Lower leg skin (tissue), 4 donors: Measurements from ENCODE around the gene NUMA1. TPM values are rescaled to one million over a fixed set of nuclear protein-coding genes. Genes with fewer than 3 reads are reported as not detected.

ENCODE experiments used
- DNase-seq, 2 donors: peaks; one replicate each; pipeline ENCODE4 v3.0.0-alpha.2; 2019; ENCODE audit warnings: low spot score in 2 of 2
- H3K4me3 ChIP-seq: fragments of 200-600 bp; sonication (generic); 2 replicates; pipeline ENCODE4 v1.5.1; 2017; ENCODE audit warnings: mild to moderate bottlenecking, low read depth; ENCODE audit not compliant: poor library complexity, severe bottlenecking
- POLR2A ChIP-seq, 2 donors: fragments of 450-650 bp; IDR thresholded peaks; one replicate each; pipeline ENCODE4 v1.6.1; 2016 to 2017; ENCODE audit warnings: antibody characterized with exemption in 2 of 2, mild to moderate bottlenecking in 1 of 2, moderate library complexity in 1 of 2
- WGBS, 2 donors: methylation state at CpG; one replicate each; pipeline ENCODE4 v1.1.5; 2018; 5-methylcytosine and 5-hydroxymethylcytosine counted together
- intact Hi-C: fragments of 100-400 bp; cut with DNase I; formaldehyde crosslinking; loops from one replicate; pipeline ENCODE4 v1.15.0; 2023; ENCODE audit warnings: low total_unique reads
- total RNA-seq, 4 donors: library from RNA; depleted of rRNA; stranded (reverse); fragments of >200 nt; gene quantifications; one replicate each; pipeline ENCODE4 v1.1.0, GENCODE V29; 2016
- TF ChIP-seq, protein P1 (sequence below), 3 donors: fragments of 450-650 bp; IDR thresholded peaks; one replicate each; pipeline ENCODE4 v1.5.1; 2016; ENCODE audit warnings: antibody characterized with exemption in 3 of 3, mild to moderate bottlenecking in 3 of 3, moderate library complexity in 2 of 3

NUMA1 gene
- total RNA-seq, 4 donors from 2014 or later: 356 to 592 (median 409) TPM

DNA sequence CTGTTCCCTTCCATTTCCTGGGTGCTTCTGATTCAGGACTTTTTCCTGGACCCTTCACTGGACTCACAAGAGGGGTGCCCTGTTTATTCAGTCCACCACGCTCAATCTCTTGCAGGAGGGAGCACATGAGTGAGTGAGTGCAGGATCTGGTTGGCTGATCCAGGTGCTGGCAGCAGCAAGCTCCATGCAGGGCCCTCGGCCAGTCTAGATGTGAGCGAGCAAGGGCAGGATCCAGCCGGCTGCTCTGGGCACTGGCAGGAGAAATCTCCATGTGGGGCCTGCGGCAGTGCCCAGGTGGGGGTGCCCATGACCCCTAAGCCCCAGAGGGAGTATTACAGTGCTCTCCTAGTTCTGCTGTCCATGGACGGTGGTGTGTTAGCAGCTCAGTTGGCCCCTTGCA is 43.7 kb upstream of the NUMA1 start:
- 48 to 60% methylated on average over 6 of the region's 6 CpGs for WGBS, 2 donors
- no peak overlapping the region for H3K4me3 ChIP-seq
- DNase-seq: no peak
- TF ChIP-seq, protein P1, sequence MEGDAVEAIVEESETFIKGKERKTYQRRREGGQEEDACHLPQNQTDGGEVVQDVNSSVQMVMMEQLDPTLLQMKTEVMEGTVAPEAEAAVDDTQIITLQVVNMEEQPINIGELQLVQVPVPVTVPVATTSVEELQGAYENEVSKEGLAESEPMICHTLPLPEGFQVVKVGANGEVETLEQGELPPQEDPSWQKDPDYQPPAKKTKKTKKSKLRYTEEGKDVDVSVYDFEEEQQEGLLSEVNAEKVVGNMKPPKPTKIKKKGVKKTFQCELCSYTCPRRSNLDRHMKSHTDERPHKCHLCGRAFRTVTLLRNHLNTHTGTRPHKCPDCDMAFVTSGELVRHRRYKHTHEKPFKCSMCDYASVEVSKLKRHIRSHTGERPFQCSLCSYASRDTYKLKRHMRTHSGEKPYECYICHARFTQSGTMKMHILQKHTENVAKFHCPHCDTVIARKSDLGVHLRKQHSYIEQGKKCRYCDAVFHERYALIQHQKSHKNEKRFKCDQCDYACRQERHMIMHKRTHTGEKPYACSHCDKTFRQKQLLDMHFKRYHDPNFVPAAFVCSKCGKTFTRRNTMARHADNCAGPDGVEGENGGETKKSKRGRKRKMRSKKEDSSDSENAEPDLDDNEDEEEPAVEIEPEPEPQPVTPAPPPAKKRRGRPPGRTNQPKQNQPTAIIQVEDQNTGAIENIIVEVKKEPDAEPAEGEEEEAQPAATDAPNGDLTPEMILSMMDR (IDR thresholded peaks at IDR 0.05): no peak
- TF ChIP-seq POLR2A (IDR thresholded peaks at IDR 0.05): no peak
- intact Hi-C loops: no loop called here

DNA sequence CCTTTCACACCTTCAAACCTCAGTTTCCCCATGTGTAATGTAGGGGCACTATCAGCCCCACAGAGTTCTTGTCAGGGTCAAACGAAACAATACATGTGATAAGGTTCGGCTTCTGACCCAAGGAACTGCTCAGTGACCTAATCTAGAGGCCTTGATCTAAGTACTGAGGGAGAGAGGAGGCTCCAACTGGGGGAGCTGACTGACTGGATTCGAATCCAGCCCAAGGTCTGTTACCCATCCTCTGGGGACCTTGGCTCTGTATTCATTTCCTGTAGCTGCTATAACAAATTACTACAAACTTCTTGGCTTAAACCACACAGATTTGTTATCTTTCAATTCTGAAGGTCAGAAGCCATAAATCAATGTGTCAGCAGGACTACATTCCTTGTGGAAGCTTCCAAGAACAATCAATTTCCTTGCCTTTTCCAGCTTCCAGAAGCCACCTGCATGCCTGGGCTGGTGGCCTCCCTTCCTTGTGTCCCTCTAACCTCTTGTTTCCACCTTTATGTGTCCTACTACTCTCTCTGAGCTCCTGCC is 42.8 kb upstream of the NUMA1 start:
- no peak for TF ChIP-seq POLR2A (IDR thresholded peaks at IDR 0.05)
- TF ChIP-seq, protein P1 (IDR thresholded peaks at IDR 0.05): no peak
- 71 to 82% methylated on average over 3 of the region's 3 CpGs for WGBS, 2 donors
- intact Hi-C loops: no loop called here
- H3K4me3 ChIP-seq: no peak overlapping the region
- no peak for DNase-seq

DNA sequence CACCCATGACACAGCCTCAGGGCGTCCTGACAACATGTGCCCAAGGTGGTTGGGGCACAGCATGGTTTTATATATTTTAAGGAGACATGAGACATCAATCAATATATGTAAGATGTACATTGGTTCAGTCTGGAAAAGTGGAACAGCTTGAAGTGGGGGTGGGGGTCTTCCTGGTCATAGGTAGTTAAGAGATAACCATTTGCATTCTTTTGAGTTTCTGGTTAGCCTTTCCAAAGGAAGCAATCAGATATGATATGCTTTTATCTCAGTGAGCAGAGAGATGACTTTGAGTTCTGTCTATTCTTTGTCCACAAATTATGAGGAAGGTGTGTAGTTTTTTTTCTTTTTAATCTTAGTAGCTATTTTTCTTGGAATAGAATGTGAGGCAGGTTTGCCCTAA is 42.3 kb upstream of the NUMA1 start:
- 91 to 94% methylated on average over 1 of the region's 1 CpG for WGBS, 2 donors
- intact Hi-C loops: no loop called here
- no peak for TF ChIP-seq POLR2A (IDR thresholded peaks at IDR 0.05)
- TF ChIP-seq, protein P1 (IDR thresholded peaks at IDR 0.05): no peak

DNA sequence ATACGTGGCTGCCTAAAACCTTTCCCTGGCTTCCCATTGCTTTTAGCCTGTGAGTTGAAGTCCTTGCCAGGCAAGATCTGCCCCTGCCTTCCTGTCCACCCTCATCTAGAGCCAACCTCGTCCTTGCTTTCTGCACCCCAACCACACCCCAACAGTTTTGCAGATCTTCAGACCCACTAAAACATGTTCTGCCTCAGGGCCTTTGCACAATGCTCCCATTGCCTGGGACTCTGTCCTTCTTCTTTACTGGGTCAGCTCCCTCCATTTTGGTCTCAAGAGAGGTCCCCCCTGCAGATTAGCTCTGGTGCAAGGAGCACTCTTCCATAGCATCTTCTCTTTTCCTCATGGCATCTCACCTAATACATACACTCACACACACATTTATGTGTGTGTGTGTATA is 40.6 kb upstream of the NUMA1 start:
- H3K4me3 ChIP-seq: no peak overlapping the region
- TF ChIP-seq, protein P1 (IDR thresholded peaks at IDR 0.05): no peak
- no peak for TF ChIP-seq POLR2A (IDR thresholded peaks at IDR 0.05)
- 79 to 81% methylated on average over 2 of the region's 2 CpGs for WGBS, 2 donors
- intact Hi-C loops: no loop called here
- DNase-seq: no peak

More for the DNA sequence above, 42.3 kb upstream of the NUMA1 start:
- H3K4me3 ChIP-seq: no peak overlapping the region
- no peak for DNase-seq

DNA sequence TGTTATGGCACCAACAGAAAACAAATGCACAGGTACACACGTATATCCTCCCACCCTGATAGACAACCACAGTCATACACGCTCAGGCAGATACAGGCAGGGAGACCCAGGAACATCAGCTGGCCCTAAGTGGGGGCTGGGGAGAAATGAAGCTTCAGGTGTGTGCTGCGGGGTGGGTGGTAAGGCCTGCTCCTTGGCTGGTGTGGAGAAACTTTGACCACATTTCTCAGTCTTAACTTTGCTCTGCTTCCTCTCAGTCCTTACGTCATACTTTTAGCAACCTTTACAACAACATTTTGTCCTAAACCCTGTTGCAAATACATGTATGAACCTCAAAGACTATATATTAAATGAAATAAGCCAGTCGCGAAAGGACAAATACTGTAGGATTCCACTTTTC is 38.9 kb upstream of the NUMA1 start:
- no peak for DNase-seq
- intact Hi-C loops: no loop called here
- TF ChIP-seq POLR2A (IDR thresholded peaks at IDR 0.05): no peak
- TF ChIP-seq, protein P1 (IDR thresholded peaks at IDR 0.05): no peak
- no peak overlapping the region for H3K4me3 ChIP-seq
- 77% methylated on average over 6 of the region's 6 CpGs for WGBS, 2 donors
